Mononuclear cell (primary cell): ENCODE measurements around the gene PRAMEF14. TPM values are rescaled to one million over a fixed set of nuclear protein-coding genes. Genes with fewer than 3 reads are reported as not detected.
"Not testable (repeated sequence)": the region's sequence is repeated elsewhere in the genome, so short reads cannot be mapped to it uniquely, and the experiment has no call there.

Source experiments
- H3K27me3 ChIP-seq: 2 replicates; pipeline ENCODE4 v1.6.0; 2011; ENCODE audit warnings: low read length, control low read depth; ENCODE audit not compliant: insufficient read depth
- H3K4me1 ChIP-seq: 2 replicates; pipeline ENCODE4 v1.5.1; 2011; ENCODE audit warnings: mild to moderate bottlenecking, low read length, control low read depth; ENCODE audit not compliant: insufficient read depth
- H3K4me3 ChIP-seq: 2 replicates; pipeline ENCODE4 v1.5.1; 2011; ENCODE audit warnings: mild to moderate bottlenecking, low read length, moderate library complexity
- H3K9me3 ChIP-seq: 2 replicates; pipeline ENCODE4 v1.5.1; 2011; ENCODE audit warnings: low read depth, mild to moderate bottlenecking, control low read depth, low read length
- total RNA-seq: library from RNA; depleted of rRNA; stranded (reverse); fragments of >200 nt; gene quantifications from one replicate; pipeline ENCODE4 v1.2.3, GENCODE V29; 2012

PRAMEF14 gene
- total RNA-seq, 1 donor: not detected

DNA sequence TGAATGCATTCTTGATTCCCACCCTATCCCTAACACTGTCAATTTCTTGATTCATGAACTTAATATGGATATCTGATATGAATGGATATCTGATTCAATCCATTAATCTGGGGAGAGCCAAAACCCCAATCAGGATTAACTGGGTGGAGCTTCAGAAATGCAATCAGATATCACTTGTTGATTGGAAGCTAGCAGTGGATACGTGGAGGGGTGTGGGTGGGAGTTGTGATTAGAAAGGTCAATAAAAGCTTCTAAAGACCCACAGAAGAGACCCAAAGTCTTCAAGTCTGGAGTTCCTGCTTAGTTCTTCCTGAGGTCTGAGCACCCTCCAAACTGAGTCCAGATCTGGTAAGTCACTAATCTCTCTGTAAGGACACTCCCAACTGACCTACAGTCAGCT is 43.7 kb downstream of the PRAMEF14 start, which contains the start of gene PRAMEF33:
PRAMEF33 (plus strand) TSS at position 301 of the 400 bp plus-strand sequence. CDS start 2,416 bp downstream, outside the sequence.
- not testable (repeated sequence) for H3K4me3 ChIP-seq, H3K9me3 ChIP-seq, H3K27me3 ChIP-seq, H3K4me1 ChIP-seq

DNA sequence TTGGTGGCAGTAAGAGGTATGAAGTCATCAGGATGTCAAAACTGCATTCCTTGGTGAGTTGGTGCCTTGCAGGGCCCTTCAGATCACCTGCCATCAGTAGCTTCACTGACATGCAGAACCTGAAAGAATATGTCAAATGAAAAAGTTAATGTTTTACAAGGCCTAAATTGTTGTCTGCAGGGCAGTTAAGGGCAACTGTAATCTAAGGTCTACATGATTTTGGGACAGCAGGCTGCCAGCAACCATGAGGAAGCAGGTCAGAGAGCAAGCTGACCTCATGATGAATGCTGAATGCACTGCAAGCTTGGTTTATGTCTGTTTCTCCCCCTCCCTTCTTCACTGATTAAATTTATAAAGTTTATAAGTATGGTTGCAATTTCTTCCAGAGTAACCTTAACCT is 44.7 kb downstream of the PRAMEF14 start:
- H3K4me1 ChIP-seq, H3K4me3 ChIP-seq, H3K27me3 ChIP-seq, H3K9me3 ChIP-seq: not testable (repeated sequence)

DNA sequence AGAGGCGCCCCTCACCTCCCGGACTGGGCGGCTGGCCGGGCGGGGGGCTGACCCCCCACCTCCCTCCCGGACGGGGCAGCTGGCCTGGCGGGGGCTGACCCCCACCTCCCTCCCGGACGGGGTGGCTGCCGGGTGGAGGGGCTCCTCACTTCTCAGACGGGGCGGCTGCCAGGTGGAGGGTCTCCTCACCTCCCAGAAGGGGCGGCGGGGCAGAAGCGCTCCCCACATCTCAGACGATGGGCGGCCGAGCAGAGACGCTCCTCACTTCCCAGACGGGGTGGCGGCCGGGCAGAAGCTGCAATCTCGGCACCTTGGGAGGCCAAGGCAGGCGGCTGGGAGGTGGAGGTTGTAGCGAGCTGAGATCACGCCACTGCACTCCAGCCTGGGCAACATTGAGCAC is 48.2 kb downstream of the PRAMEF14 start:
- H3K27me3 ChIP-seq, H3K4me1 ChIP-seq, H3K9me3 ChIP-seq, H3K4me3 ChIP-seq: not testable (repeated sequence)

- not testable (repeated sequence) for H3K9me3 ChIP-seq, H3K4me3 ChIP-seq, H3K4me1 ChIP-seq, H3K27me3 ChIP-seq
These were observed 49.6 kb downstream of the PRAMEF14 start for GRCh38 chr1:13297216-13297931.

Other genes starting within 250 kb of the PRAMEF14 start
- not detected for gene HNRNPCL2, start 230.3 kb downstream of the PRAMEF14 start, total RNA-seq
- not detected for gene PRAMEF26, start 191.1 kb downstream of the PRAMEF14 start, total RNA-seq
- gene HNRNPCL4, start 181.5 kb downstream of the PRAMEF14 start, total RNA-seq: not detected
- gene PRAMEF9, start 175.3 kb downstream of the PRAMEF14 start, total RNA-seq: not detected
- not detected for gene PRAMEF13, start 145.7 kb downstream of the PRAMEF14 start, total RNA-seq
- not detected for gene PRAMEF18, start 121.0 kb downstream of the PRAMEF14 start, total RNA-seq
- gene PRAMEF5, start 92.9 kb downstream of the PRAMEF14 start, total RNA-seq: not detected
- not detected for gene PRAMEF8, start 62.0 kb downstream of the PRAMEF14 start, total RNA-seq
- not detected for gene PRAMEF33, start 43.6 kb downstream of the PRAMEF14 start, total RNA-seq
- gene PRAMEF15, start 31.6 kb downstream of the PRAMEF14 start, total RNA-seq: 0.10 TPM
- gene PRAMEF19, start 24.8 kb upstream of the PRAMEF14 start, total RNA-seq: not detected
- not detected for gene PRAMEF17, start 42.5 kb upstream of the PRAMEF14 start, total RNA-seq
- gene PRAMEF20, start 63.3 kb upstream of the PRAMEF14 start, total RNA-seq: not detected
- not detected for gene LRRC38, start 166.9 kb upstream of the PRAMEF14 start, total RNA-seq
- not detected for gene PDPN, start 236.7 kb upstream of the PRAMEF14 start, total RNA-seq